ENCODE results near the gene OLFML2A. TPM values are rescaled to one million over a fixed set of nuclear protein-coding genes. Genes with fewer than 3 reads are reported as not detected.

The OLFML2A gene
- total and polyA plus RNA-seq, 2 of the 4 experiments (the other 2 are of a cell fraction): 2.0 to 5.9 TPM

DNA sequence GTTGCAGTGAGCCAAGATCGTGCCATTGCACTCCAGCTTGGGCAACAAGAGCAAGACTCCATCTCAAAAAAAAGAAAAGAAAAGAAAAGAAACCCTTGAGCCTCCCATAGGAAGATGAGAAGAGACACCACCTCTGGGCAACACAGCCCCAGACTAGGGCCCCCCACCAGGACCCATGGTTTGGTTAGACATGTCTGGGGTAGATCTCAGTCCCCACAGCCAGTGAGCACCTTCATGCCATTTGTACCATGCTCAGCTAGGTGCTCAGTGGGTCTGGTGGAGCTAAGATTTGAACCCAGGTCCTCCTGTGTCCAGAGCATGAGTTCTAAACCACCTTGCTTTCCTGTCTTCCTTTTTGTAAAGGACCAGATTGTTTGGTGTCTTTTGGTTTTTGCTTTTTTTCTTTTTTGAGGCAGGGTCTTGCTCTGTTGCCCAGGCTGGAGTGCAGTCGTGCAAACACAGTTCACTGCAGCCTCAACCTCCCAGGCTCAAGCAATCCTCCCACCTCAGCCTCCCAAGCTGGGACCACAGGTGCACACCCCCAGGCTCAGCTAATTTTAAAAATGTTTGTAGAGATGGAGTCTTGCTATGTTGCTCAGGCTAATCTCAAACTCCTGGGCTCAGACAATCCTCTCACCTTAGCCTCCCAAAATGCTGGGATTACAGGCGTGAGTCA is 11.7 kb downstream of the OLFML2A start:
- no peak overlapping the region for H3K4me2 ChIP-seq (ENCODE audit: low read depth, low read length)
- H4K5ac ChIP-seq (ENCODE audit: low read depth, low read length): no peak overlapping the region
- no peak overlapping the region for H2BK5ac ChIP-seq (ENCODE audit: low read depth, low read length, poor library complexity, severe bottlenecking)
- intact Hi-C loops (cut with micrococcal nuclease) (no loop called here), dilution Hi-C loops (cut with HindIII; ENCODE audit: low sequenced_read_pairs, unreplicated experiment) (no loop called here), in situ Hi-C loops (cut with MboI; ENCODE audit: low sequenced_read_pairs) (no loop called here)
- no peak overlapping the region for H3K4ac ChIP-seq (ENCODE audit: low read depth, low read length)
- no peak overlapping the region for H3K14ac ChIP-seq (replicated peaks; ENCODE audit: low read depth, low read length)
- no peak overlapping the region for H3K18ac ChIP-seq (ENCODE audit: low read depth, low read length)
- H3K9me3 ChIP-seq (ENCODE audit: control insufficient read depth, insufficient read depth, low read length): no peaks in the 10 kb centered on the region
- BruUV-seq (replicated peaks): no TSS peak
- H3K79me1 ChIP-seq (ENCODE audit: low read depth in 1 of 2, low read length in 2 of 2): no peaks in the 10 kb centered on the region
- no peaks in the 10 kb centered on the region for H3K27me3 ChIP-seq (ENCODE audit: control insufficient read depth, insufficient read depth, low read length)
- no peak overlapping the region for H3K56ac ChIP-seq (ENCODE audit: extremely low read depth, insufficient read depth, low read length)
- no peak overlapping the region for H2BK20ac ChIP-seq (ENCODE audit: low read depth, low read length)
- ATAC-seq (ENCODE audit: low read depth) (no peak), DNase-seq (no peak)
- H4K20me1 ChIP-seq (ENCODE audit: insufficient read depth, low read length): no peaks in the 10 kb centered on the region
- no peak overlapping the region for H2BK120ac ChIP-seq (ENCODE audit: low read depth, low read length)
- no peak overlapping the region for H2AK5ac ChIP-seq (ENCODE audit: low read depth, low read length)
- H3K36me3 ChIP-seq (ENCODE audit: control insufficient read depth, insufficient read depth, low read length): peaks cover 14% of the 10 kb centered on the region; the same call in 1 of the 2 replicates
- no peak for TF ChIP-seq NFE2L2 (IDR thresholded peaks at IDR 0.05; ENCODE audit: low read depth, low read length)
- TF ChIP-seq SMC3 (IDR thresholded peaks at IDR 0.05; ENCODE audit: low read depth, low read length): no peak
- no peak for TF ChIP-seq RAD21 (IDR thresholded peaks at IDR 0.05; ENCODE audit: low read length)
- no peak for TF ChIP-seq RFX5 (IDR thresholded peaks at IDR 0.05; ENCODE audit: low read depth, low read length)
- TF ChIP-seq, protein P1, sequence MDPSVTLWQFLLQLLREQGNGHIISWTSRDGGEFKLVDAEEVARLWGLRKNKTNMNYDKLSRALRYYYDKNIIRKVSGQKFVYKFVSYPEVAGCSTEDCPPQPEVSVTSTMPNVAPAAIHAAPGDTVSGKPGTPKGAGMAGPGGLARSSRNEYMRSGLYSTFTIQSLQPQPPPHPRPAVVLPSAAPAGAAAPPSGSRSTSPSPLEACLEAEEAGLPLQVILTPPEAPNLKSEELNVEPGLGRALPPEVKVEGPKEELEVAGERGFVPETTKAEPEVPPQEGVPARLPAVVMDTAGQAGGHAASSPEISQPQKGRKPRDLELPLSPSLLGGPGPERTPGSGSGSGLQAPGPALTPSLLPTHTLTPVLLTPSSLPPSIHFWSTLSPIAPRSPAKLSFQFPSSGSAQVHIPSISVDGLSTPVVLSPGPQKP (IDR thresholded peaks at IDR 0.05; ENCODE audit: borderline replicate concordance, low read depth, low read length): no peak
- no peak for TF ChIP-seq MXI1 (IDR thresholded peaks at IDR 0.05; ENCODE audit: borderline replicate concordance, low read depth, low read length)
- TF ChIP-seq, protein P2, sequence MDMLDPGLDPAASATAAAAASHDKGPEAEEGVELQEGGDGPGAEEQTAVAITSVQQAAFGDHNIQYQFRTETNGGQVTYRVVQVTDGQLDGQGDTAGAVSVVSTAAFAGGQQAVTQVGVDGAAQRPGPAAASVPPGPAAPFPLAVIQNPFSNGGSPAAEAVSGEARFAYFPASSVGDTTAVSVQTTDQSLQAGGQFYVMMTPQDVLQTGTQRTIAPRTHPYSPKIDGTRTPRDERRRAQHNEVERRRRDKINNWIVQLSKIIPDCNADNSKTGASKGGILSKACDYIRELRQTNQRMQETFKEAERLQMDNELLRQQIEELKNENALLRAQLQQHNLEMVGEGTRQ (IDR thresholded peaks at IDR 0.05; ENCODE audit: low read depth, low read length): no peak
- no peak overlapping the region for H2AFZ ChIP-seq (replicated peaks; ENCODE audit: low read length, poor library complexity)
- no peak overlapping the region for H3K4me3 ChIP-seq (ENCODE audit: insufficient read depth, low read depth, low read length)
- POLR2A ChIA-PET (ENCODE audit: unreplicated experiment): no interaction called here
- H2AK9ac ChIP-seq (replicated peaks; ENCODE audit: low read depth, low read length, poor library complexity): no peak overlapping the region
- peaks cover 10% of the 10 kb centered on the region for H3K4me1 ChIP-seq (ENCODE audit: control insufficient read depth, insufficient read depth, low read length)
- no peak overlapping the region for H4K8ac ChIP-seq (ENCODE audit: low read depth in 2 of 2, low read length in 2 of 2)
- WGBS, 2 experiments (ENCODE audit: extremely low coverage in 2 of 2, insufficient read length in 1 of 2): no CpG with 5 or more reads among the region's 3 CpGs
- H4K91ac ChIP-seq (ENCODE audit: insufficient read depth, low read depth, low read length): no peak overlapping the region
- no peak overlapping the region for H3K9ac ChIP-seq (ENCODE audit: low read depth, low read length)
- no peak overlapping the region for H2BK15ac ChIP-seq (ENCODE audit: low read depth, low read length)
- H3K27ac ChIP-seq (ENCODE audit: insufficient read depth, low read length): no peak overlapping the region
- no peak overlapping the region for H3K23ac ChIP-seq (ENCODE audit: low read depth, low read length)
- CTCF ChIA-PET: no interaction called here
- H3K9me1 ChIP-seq (ENCODE audit: insufficient read depth, low read length): no peaks in the 10 kb centered on the region
